HEK293 (cell line): Measurements from ENCODE around the gene TNS1.

Experiments used
- BCL11B ChIP-seq: fragments of 450-650 bp; formaldehyde crosslinking; IDR thresholded peaks from 2 replicates; pipeline ENCODE4 v1.5.1; 2016; ENCODE audit warnings: low read depth, missing biosample characterization, missing genetic modification characterization
- GLIS1 ChIP-seq: fragments of 450-650 bp; formaldehyde crosslinking; IDR thresholded peaks from 2 replicates; pipeline ENCODE4 v1.5.1; 2016; ENCODE audit warnings: missing biosample characterization, missing genetic modification characterization
- INSM2 ChIP-seq: fragments of 450-650 bp; formaldehyde crosslinking; IDR thresholded peaks from 2 replicates; pipeline ENCODE4 v1.5.1; 2016; ENCODE audit warnings: missing biosample characterization, missing genetic modification characterization
- PATZ1 ChIP-seq: fragments of 450-650 bp; formaldehyde crosslinking; IDR thresholded peaks from 2 replicates; pipeline ENCODE4 v1.5.1; 2016; ENCODE audit warnings: missing biosample characterization, missing genetic modification characterization
- PRDM1 ChIP-seq: fragments of 450-650 bp; formaldehyde crosslinking; IDR thresholded peaks from 2 replicates; pipeline ENCODE4; 2016; ENCODE audit warnings: missing biosample characterization, missing genetic modification characterization
- WT1 ChIP-seq: fragments of 450-650 bp; formaldehyde crosslinking; IDR thresholded peaks from 2 replicates; pipeline ENCODE4 v1.5.1; 2016; ENCODE audit warnings: missing biosample characterization, missing genetic modification characterization
- ZEB2 ChIP-seq: fragments of 450-650 bp; formaldehyde crosslinking; IDR thresholded peaks from 2 replicates; pipeline ENCODE4 v1.5.1; 2016; ENCODE audit warnings: missing biosample characterization, missing genetic modification characterization
- ZIC2 ChIP-seq: fragments of 450-650 bp; formaldehyde crosslinking; IDR thresholded peaks from 2 replicates; pipeline ENCODE4 v1.5.1; 2016; ENCODE audit warnings: missing biosample characterization, missing genetic modification characterization
- ZNF112 ChIP-seq: fragments of 450-650 bp; formaldehyde crosslinking; IDR thresholded peaks from 2 replicates; pipeline ENCODE4 v1.5.0; 2017; ENCODE audit warnings: missing biosample characterization, missing genetic modification characterization
- ZNF174 ChIP-seq: fragments of 450-650 bp; formaldehyde crosslinking; IDR thresholded peaks from 2 replicates; pipeline ENCODE4 v1.5.0; 2017; ENCODE audit warnings: missing biosample characterization, mild to moderate bottlenecking, missing genetic modification characterization
- ZNF18 ChIP-seq: fragments of 450-650 bp; formaldehyde crosslinking; IDR thresholded peaks from 2 replicates; pipeline ENCODE4 v1.5.1; 2016; ENCODE audit warnings: missing biosample characterization, missing genetic modification characterization
- ZNF2 ChIP-seq: fragments of 450-650 bp; formaldehyde crosslinking; IDR thresholded peaks from 2 replicates; pipeline ENCODE4 v1.5.1; 2016; ENCODE audit warnings: missing biosample characterization, missing genetic modification characterization
- ZNF341 ChIP-seq: fragments of 450-650 bp; formaldehyde crosslinking; IDR thresholded peaks from 2 replicates; pipeline ENCODE4; 2016; ENCODE audit warnings: low read depth, missing biosample characterization, missing genetic modification characterization
- ZNF362 ChIP-seq: fragments of 450-650 bp; formaldehyde crosslinking; IDR thresholded peaks from 2 replicates; pipeline ENCODE4 v1.5.1; 2016; ENCODE audit warnings: missing biosample characterization, missing genetic modification characterization
- ZNF560 ChIP-seq: fragments of 450-650 bp; formaldehyde crosslinking; IDR thresholded peaks from 2 replicates; pipeline ENCODE4 v1.5.1; 2017; ENCODE audit warnings: missing biosample characterization, missing genetic modification characterization, borderline replicate concordance
- ZNF658 ChIP-seq: fragments of 450-650 bp; formaldehyde crosslinking; IDR thresholded peaks from 2 replicates; pipeline ENCODE4; 2016; ENCODE audit warnings: missing biosample characterization, missing genetic modification characterization
- ZNF777 ChIP-seq: fragments of 450-650 bp; formaldehyde crosslinking; IDR thresholded peaks from 2 replicates; pipeline ENCODE4 v1.5.1; 2017; ENCODE audit warnings: missing biosample characterization, missing genetic modification characterization, borderline replicate concordance
- ZSCAN5A ChIP-seq: fragments of 450-650 bp; formaldehyde crosslinking; IDR thresholded peaks from 2 replicates; pipeline ENCODE4 v1.5.1; 2016; ENCODE audit warnings: missing biosample characterization, missing genetic modification characterization
- ZXDB ChIP-seq: fragments of 450-650 bp; formaldehyde crosslinking; IDR thresholded peaks from 2 replicates; pipeline ENCODE4 v1.5.1; 2016; ENCODE audit warnings: missing biosample characterization, missing genetic modification characterization
- TF ChIP-seq, protein P1 (sequence below): fragments of 450-650 bp; formaldehyde crosslinking; IDR thresholded peaks from 2 replicates; pipeline ENCODE4 v1.5.1; 2016; ENCODE audit warnings: missing biosample characterization, missing genetic modification characterization
- TF ChIP-seq, protein P2 (sequence below): fragments of 450-650 bp; formaldehyde crosslinking; IDR thresholded peaks from 2 replicates; pipeline ENCODE4 v1.5.1; 2016; ENCODE audit warnings: missing biosample characterization, missing genetic modification characterization, low read depth

The TNS1 gene

GRCh38 chr2:217918308-217919024, 84.3 kb downstream of the TNS1 start (continued):
- TF ChIP-seq ZNF560 (tag by site-specific recombination), result no peak
- TF ChIP-seq ZEB2 (tag by site-specific recombination), result no peak
- peak; percentile 89 for TF ChIP-seq GLIS1 (tag by site-specific recombination)
- no peak for TF ChIP-seq PRDM1 (tag by site-specific recombination)
- TF ChIP-seq WT1 (tag by site-specific recombination), result no peak
- no peak for TF ChIP-seq ZNF18 (tag by site-specific recombination)
- TF ChIP-seq ZNF777 (tag by site-specific recombination), result no peak
- TF ChIP-seq, protein P1, sequence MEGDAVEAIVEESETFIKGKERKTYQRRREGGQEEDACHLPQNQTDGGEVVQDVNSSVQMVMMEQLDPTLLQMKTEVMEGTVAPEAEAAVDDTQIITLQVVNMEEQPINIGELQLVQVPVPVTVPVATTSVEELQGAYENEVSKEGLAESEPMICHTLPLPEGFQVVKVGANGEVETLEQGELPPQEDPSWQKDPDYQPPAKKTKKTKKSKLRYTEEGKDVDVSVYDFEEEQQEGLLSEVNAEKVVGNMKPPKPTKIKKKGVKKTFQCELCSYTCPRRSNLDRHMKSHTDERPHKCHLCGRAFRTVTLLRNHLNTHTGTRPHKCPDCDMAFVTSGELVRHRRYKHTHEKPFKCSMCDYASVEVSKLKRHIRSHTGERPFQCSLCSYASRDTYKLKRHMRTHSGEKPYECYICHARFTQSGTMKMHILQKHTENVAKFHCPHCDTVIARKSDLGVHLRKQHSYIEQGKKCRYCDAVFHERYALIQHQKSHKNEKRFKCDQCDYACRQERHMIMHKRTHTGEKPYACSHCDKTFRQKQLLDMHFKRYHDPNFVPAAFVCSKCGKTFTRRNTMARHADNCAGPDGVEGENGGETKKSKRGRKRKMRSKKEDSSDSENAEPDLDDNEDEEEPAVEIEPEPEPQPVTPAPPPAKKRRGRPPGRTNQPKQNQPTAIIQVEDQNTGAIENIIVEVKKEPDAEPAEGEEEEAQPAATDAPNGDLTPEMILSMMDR (tag by site-specific recombination), result peak; percentile 42
- TF ChIP-seq ZSCAN5A, result no peak
- TF ChIP-seq ZNF341 (tag by site-specific recombination), result peak; percentile 28; the same call in 1 of the 2 replicates
- no peak for TF ChIP-seq ZNF2
- no peak for TF ChIP-seq ZNF174 (tag by site-specific recombination)
- no peak for TF ChIP-seq ZXDB (tag by site-specific recombination)
- no peak for TF ChIP-seq ZNF112 (tag by site-specific recombination)
- no peak for TF ChIP-seq INSM2 (tag by site-specific recombination)
- TF ChIP-seq, protein P2, sequence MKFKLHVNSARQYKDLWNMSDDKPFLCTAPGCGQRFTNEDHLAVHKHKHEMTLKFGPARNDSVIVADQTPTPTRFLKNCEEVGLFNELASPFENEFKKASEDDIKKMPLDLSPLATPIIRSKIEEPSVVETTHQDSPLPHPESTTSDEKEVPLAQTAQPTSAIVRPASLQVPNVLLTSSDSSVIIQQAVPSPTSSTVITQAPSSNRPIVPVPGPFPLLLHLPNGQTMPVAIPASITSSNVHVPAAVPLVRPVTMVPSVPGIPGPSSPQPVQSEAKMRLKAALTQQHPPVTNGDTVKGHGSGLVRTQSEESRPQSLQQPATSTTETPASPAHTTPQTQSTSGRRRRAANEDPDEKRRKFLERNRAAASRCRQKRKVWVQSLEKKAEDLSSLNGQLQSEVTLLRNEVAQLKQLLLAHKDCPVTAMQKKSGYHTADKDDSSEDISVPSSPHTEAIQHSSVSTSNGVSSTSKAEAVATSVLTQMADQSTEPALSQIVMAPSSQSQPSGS, result no peak
- TF ChIP-seq ZNF362 (tag by site-specific recombination), result no peak
- TF ChIP-seq ZNF658 (tag by site-specific recombination), result no peak
- TF ChIP-seq PATZ1 (tag by site-specific recombination), result no peak
- peak; percentile 69 for TF ChIP-seq ZIC2 (tag by site-specific recombination)
- no peak for TF ChIP-seq BCL11B (tag by site-specific recombination)
